HFFc6 (cell line): ENCODE measurements around the gene CPED1. TPM values are rescaled to one million over a fixed set of nuclear protein-coding genes. Genes with fewer than 3 reads are reported as not detected.

Experiments
- DNase-seq: peaks from one replicate; pipeline ENCODE4 v3.0.0-alpha.2; 2018
- H3K27ac Mint-ChIP-seq: 2 replicates; pipeline ENCODE4 v1.8.0; 2020; ENCODE audit warnings: mild to moderate bottlenecking, mixed read lengths
- H3K27me3 Mint-ChIP-seq: 2 replicates; pipeline ENCODE4 v1.8.0; 2021; ENCODE audit warnings: mild to moderate bottlenecking, moderate library complexity, mixed read lengths; ENCODE audit not compliant: insufficient read depth
- H3K36me3 Mint-ChIP-seq: 2 replicates; pipeline ENCODE4 v1.8.0; 2021; ENCODE audit warnings: low read depth, mixed read lengths
- H3K4me1 Mint-ChIP-seq: 2 replicates; pipeline ENCODE4 v1.8.0; 2020; ENCODE audit warnings: low read depth, mixed read lengths
- H3K4me3 Mint-ChIP-seq: 2 replicates; pipeline ENCODE4 v1.8.0; 2020; ENCODE audit warnings: mild to moderate bottlenecking, moderate library complexity, mixed read lengths
- H3K9me3 Mint-ChIP-seq: 2 replicates; pipeline ENCODE4 v1.8.0; 2020; ENCODE audit warnings: mild to moderate bottlenecking, mixed read lengths
- CTCF ChIP-seq: fragments of 200-600 bp; sonication (generic); IDR thresholded peaks from 2 replicates; pipeline ENCODE4 v1.5.0; 2021; ENCODE audit warnings: antibody characterized with exemption, mild to moderate bottlenecking
- total RNA-seq, 6 experiments: library from RNA; stranded (reverse); fragmentation: NEBNext Ultra II Directional; extraction: Animal tissue kit (Norgen Biotek cat#: 25700); gene quantifications; 2 replicates in 1 of 6; 3 replicates in 5 of 6; pipeline ENCODE4 v1.2.3, GENCODE V29; 2021

CPED1 gene
- total RNA-seq, 6 experiments from 2014 or later, result 85.0 to 112 (median 95.9) TPM

- no peaks in the 10 kb centered on the region for H3K27me3 Mint-ChIP-seq
- no peak for TF ChIP-seq CTCF
- no peak for DNase-seq
- H3K36me3 Mint-ChIP-seq, result peaks cover 42% of the 10 kb centered on the region
- no peak overlapping the region for H3K4me3 Mint-ChIP-seq
- H3K4me1 Mint-ChIP-seq, result no peaks in the 10 kb centered on the region
- H3K27ac Mint-ChIP-seq, result no peak overlapping the region
- no peaks in the 10 kb centered on the region for H3K9me3 Mint-ChIP-seq
Observed at GRCh38 chr7:121153411-121153810, 164.9 kb downstream of the CPED1 start.

- Mint-ChIP-seq H3K27ac (no peak overlapping the region), H3K9me3 (no peaks in the 10 kb centered on the region), H3K4me1 (no peaks in the 10 kb centered on the region), H3K36me3 (peaks cover 37% of the 10 kb centered on the region), H3K4me3 (no peak overlapping the region), H3K27me3 (no peaks in the 10 kb centered on the region)
- no peak for TF ChIP-seq CTCF
- DNase-seq, result no peak
Observed at GRCh38 chr7:121153995-121154394, 165.5 kb downstream of the CPED1 start.

- Mint-ChIP-seq H3K4me3 (no peak overlapping the region), H3K4me1 (peaks cover 8% of the 10 kb centered on the region), H3K27me3 (no peaks in the 10 kb centered on the region), H3K27ac (no peak overlapping the region), H3K9me3 (no peaks in the 10 kb centered on the region), H3K36me3 (peaks cover 31% of the 10 kb centered on the region)
- no peak for DNase-seq
- no peak for TF ChIP-seq CTCF
Observed at GRCh38 chr7:121156825-121157224, 168.3 kb downstream of the CPED1 start.

GRCh38 chr7:121157341-121157751 is 168.8 kb downstream of the CPED1 start:
- no peak overlapping the region for H3K27ac Mint-ChIP-seq
- TF ChIP-seq CTCF, result no peak
- no peak for DNase-seq
- H3K27me3 Mint-ChIP-seq, result no peaks in the 10 kb centered on the region
- H3K4me1 Mint-ChIP-seq, result peaks cover 13% of the 10 kb centered on the region
- H3K36me3 Mint-ChIP-seq, result peaks cover 31% of the 10 kb centered on the region
- H3K9me3 Mint-ChIP-seq, result no peaks in the 10 kb centered on the region
- H3K4me3 Mint-ChIP-seq, result no peak overlapping the region

- no peak for TF ChIP-seq CTCF
- no peaks in the 10 kb centered on the region for H3K27me3 Mint-ChIP-seq
- H3K27ac Mint-ChIP-seq, result no peak overlapping the region
- peaks cover 18% of the 10 kb centered on the region for H3K4me1 Mint-ChIP-seq
- DNase-seq, result no peak
- no peaks in the 10 kb centered on the region for H3K9me3 Mint-ChIP-seq
- H3K36me3 Mint-ChIP-seq, result peaks cover 31% of the 10 kb centered on the region
- no peak overlapping the region for H3K4me3 Mint-ChIP-seq
Observed at GRCh38 chr7:121157885-121158590, 169.5 kb downstream of the CPED1 start.
